Subcutaneous adipose tissue (tissue), 4 donors: ENCODE measurements around the gene PLCH2. TPM values are rescaled to one million over a fixed set of nuclear protein-coding genes. Genes with fewer than 3 reads are reported as not detected.

Source experiments
- CTCF ChIP-seq: fragments of 450-650 bp; IDR thresholded peaks from one replicate; pipeline ENCODE4 v1.5.1; 2016; ENCODE audit warnings: low read depth, mild to moderate bottlenecking, control low read depth, antibody characterized with exemption, moderate library complexity
- total RNA-seq, 4 donors: library from RNA; depleted of rRNA; stranded (reverse); fragments of >200 nt; gene quantifications; one replicate each; pipeline ENCODE4 v1.1.0, GENCODE V29; 2016

PLCH2 gene
- total RNA-seq, 4 donors from 2014 or later, result 0.22 to 0.68 TPM; not detected in 2

- no peak for TF ChIP-seq CTCF
These were observed 28.6 kb upstream of the PLCH2 start for GRCh38 chr1:2447276-2448097.

- TF ChIP-seq CTCF, result no peak
These were observed 28.0 kb upstream of the PLCH2 start for GRCh38 chr1:2448098-2448445.

- no peak for TF ChIP-seq CTCF
These were observed 26.2 kb upstream of the PLCH2 start for GRCh38 chr1:2449636-2450454.

GRCh38 chr1:2451741-2452140, 24.3 kb upstream of the PLCH2 start:
- no peak for TF ChIP-seq CTCF

GRCh38 chr1:2452201-2452931, 23.7 kb upstream of the PLCH2 start:
- TF ChIP-seq CTCF, result no peak

GRCh38 chr1:2452932-2453315, 23.2 kb upstream of the PLCH2 start:
- no peak for TF ChIP-seq CTCF

GRCh38 chr1:2454227-2454626, 21.9 kb upstream of the PLCH2 start:
- no peak for TF ChIP-seq CTCF
